SK-N-SH (cell line): ENCODE measurements around the gene MEF2A. TPM values are rescaled to one million over a fixed set of nuclear protein-coding genes. Genes with fewer than 3 reads are reported as not detected.

Experiments
- CTCF ChIA-PET: fragments of 300-600, 350-600 bp; formaldehyde crosslinking; extraction: SDS; loops from one replicate; lab custom pipeline; 2021; lab: Yijun Ruan, JAX
- POLR2A ChIA-PET: fragments of 350-600 bp; sonication (Branson Sonifier 250); formaldehyde crosslinking; extraction: SDS; loops from one replicate; lab custom pipeline; 2020; ENCODE audit warnings: antibody characterized with exemption, inconsistent platforms; lab: Yijun Ruan, JAX
- DNase-seq: peaks from one replicate; pipeline ENCODE4 v3.0.0; 2012
- H2AFZ ChIP-seq: fragments of 200-600 bp; sonication (generic); 2 replicates; pipeline ENCODE4 v1.8.1; 2016; ENCODE audit warnings: antibody characterized with exemption, mild to moderate bottlenecking, low read depth
- H3F3A ChIP-seq: fragments of 200-600 bp; sonication (generic); replicated peaks from 2 replicates; pipeline ENCODE3; 2016; ENCODE audit warnings: antibody characterized with exemption, mild to moderate bottlenecking; ENCODE audit not compliant: insufficient read depth
- H3K27ac ChIP-seq, 2 experiments: fragments of 200-500 bp in 1 of 2; fragments of 200-600 bp in 1 of 2; sonication (Bioruptor generic) in 1 of 2; sonication (generic), shearing (Covaris generic) in 1 of 2; 2 replicates each; pipeline versions ENCODE4 v1.5.1 to v1.6.1; 2014 to 2016; ENCODE audit warnings: low read depth in 2 of 2, inconsistent platforms in 1 of 2, low read length in 1 of 2, mild to moderate bottlenecking in 1 of 2, mixed read lengths in 1 of 2
- H3K27me3 ChIP-seq: fragments of 200-600 bp; sonication (generic), shearing (Covaris generic); 2 replicates; pipeline ENCODE4 v1.6.1; 2016; ENCODE audit warnings: mixed run types; ENCODE audit not compliant: insufficient read depth
- H3K36me3 ChIP-seq, 2 experiments: fragments of 200-500 bp in 1 of 2; fragments of 200-600 bp in 1 of 2; sonication (Bioruptor generic) in 1 of 2; sonication (generic) in 1 of 2; replicated peaks in 1 of 2; 2 replicates each; pipeline versions ENCODE3 to v1.5.1; 2014 to 2016; ENCODE audit warnings: low read length in 1 of 2, mild to moderate bottlenecking in 1 of 2; ENCODE audit not compliant: insufficient read depth in 2 of 2, control insufficient read depth in 1 of 2
- H3K4me1 ChIP-seq, 2 experiments: fragments of 200-500 bp in 1 of 2; fragments of 200-600 bp in 1 of 2; sonication (Bioruptor generic) in 1 of 2; sonication (generic), shearing (Covaris generic) in 1 of 2; 2 replicates each; pipeline versions ENCODE4 v1.5.1 to v1.6.1; 2014 to 2016; ENCODE audit warnings: low read depth in 1 of 2, low read length in 1 of 2, mixed run types in 1 of 2; ENCODE audit not compliant: insufficient read depth in 2 of 2, control insufficient read depth in 1 of 2
- H3K4me2 ChIP-seq: fragments of 200-600 bp; sonication (generic), shearing (Covaris generic); 2 replicates; pipeline ENCODE4 v1.6.1; 2017; ENCODE audit warnings: mixed run types
- H3K4me3 ChIP-seq, 2 experiments: fragments of 200-500 bp in 1 of 2; fragments of 200-600 bp in 1 of 2; sonication (Bioruptor generic) in 1 of 2; sonication (generic), shearing (Covaris generic) in 1 of 2; 2 replicates each; pipeline versions ENCODE4 v1.5.1 to v1.8.1; 2014 to 2016; ENCODE audit warnings: low read depth in 2 of 2, inconsistent platforms in 1 of 2, low read length in 1 of 2, mild to moderate bottlenecking in 1 of 2, mixed read lengths in 1 of 2, moderate library complexity in 1 of 2
- H3K79me2 ChIP-seq: fragments of 200-600 bp; sonication (generic); 2 replicates; pipeline ENCODE4 v1.8.1; 2017; ENCODE audit warnings: mild to moderate bottlenecking; ENCODE audit not compliant: insufficient read depth
- H3K9ac ChIP-seq: fragments of 200-600 bp; sonication (generic); 2 replicates; pipeline ENCODE4 v1.6.1; 2017; ENCODE audit warnings: mixed run types
- H3K9me2 ChIP-seq: fragments of 200-600 bp; sonication (generic); 2 replicates; pipeline ENCODE4 v1.6.1; 2017; ENCODE audit warnings: mixed run types
- H3K9me3 ChIP-seq: fragments of 200-600 bp; sonication (generic); 2 replicates; pipeline ENCODE4 v1.6.1; 2017; ENCODE audit warnings: mixed run types, mild to moderate bottlenecking, moderate library complexity
- H4K20me1 ChIP-seq: fragments of 200-600 bp; sonication (generic); 2 replicates; pipeline ENCODE4 v1.6.1; 2017; ENCODE audit warnings: mild to moderate bottlenecking, mixed run types; ENCODE audit not compliant: insufficient read depth
- CHD2 ChIP-seq: fragments of 150-350 bp; IDR thresholded peaks from 2 replicates; pipeline ENCODE4 v1.6.1; 2018; ENCODE audit warnings: low read length; ENCODE audit not compliant: partially characterized antibody
- EP300 ChIP-seq, 2 experiments: IDR thresholded peaks; 2 replicates each; pipeline versions ENCODE4 v1.4.0 to v1.6.1; 2012; ENCODE audit warnings: borderline replicate concordance in 1 of 2, low read depth in 1 of 2, low read length in 1 of 2
- EZH2phosphoT487 ChIP-seq: fragments of 200-600 bp; sonication (generic); IDR thresholded peaks from 2 replicates; pipeline ENCODE4 v1.6.1; 2017; ENCODE audit warnings: low read depth, mixed run types, mild to moderate bottlenecking, antibody characterized with exemption, moderate library complexity, borderline replicate concordance
- FOXM1 ChIP-seq: IDR thresholded peaks from 2 replicates; pipeline ENCODE4 v1.4.0; 2012; ENCODE audit warnings: low read depth, mild to moderate bottlenecking
- GABPA ChIP-seq: IDR thresholded peaks from 2 replicates; pipeline ENCODE4 v1.4.0; 2012; ENCODE audit warnings: low read depth, mild to moderate bottlenecking
- GATA2 ChIP-seq: sonication (generic); formaldehyde crosslinking; IDR thresholded peaks from 2 replicates; pipeline ENCODE4 v1.5.0; 2020; ENCODE audit warnings: mild to moderate bottlenecking, missing genetic modification reagents
- MEF2A ChIP-seq: IDR thresholded peaks from 2 replicates; pipeline ENCODE4 v1.4.0; 2012; ENCODE audit warnings: low read depth, borderline replicate concordance
- MXI1 ChIP-seq: IDR thresholded peaks from 2 replicates; pipeline ENCODE4 v1.6.1; 2012; ENCODE audit warnings: mild to moderate bottlenecking, low read depth, low read length, improper control_type of control experiment
- POLR2AphosphoS5 ChIP-seq: IDR thresholded peaks from 2 replicates; pipeline ENCODE4 v1.6.1; 2012; ENCODE audit warnings: low read depth, low read length
- RFX5 ChIP-seq: IDR thresholded peaks from 2 replicates; pipeline ENCODE4 v1.6.1; 2012; ENCODE audit warnings: mild to moderate bottlenecking, improper control_type of control experiment, low read length
- SIN3A ChIP-seq: IDR thresholded peaks from 2 replicates; pipeline ENCODE4 v1.6.1; 2012; ENCODE audit warnings: low read depth, mild to moderate bottlenecking, low read length, moderate library complexity, borderline replicate concordance
- YY1 ChIP-seq: IDR thresholded peaks from 2 replicates; pipeline ENCODE4 v1.4.0; 2012; ENCODE audit warnings: low read depth, mild to moderate bottlenecking
- WGBS: methylation state at CpG from one replicate; pipeline ENCODE4 v1.1.6; 2017; ENCODE audit warnings: low lambda C conversion rate; 5-methylcytosine and 5-hydroxymethylcytosine counted together
- polyA plus RNA-seq, 3 experiments: library from polyadenylated mRNA; depleted of rRNA; stranded (reverse); fragments of >200 nt; gene quantifications; 2 replicates each; pipeline ENCODE4 v1.2.3, GENCODE V29; 2012
- TF ChIP-seq, protein P1 (sequence below): IDR thresholded peaks from 2 replicates; pipeline ENCODE4; 2012
- TF ChIP-seq, protein P2 (sequence below): fragments of 150-350 bp; IDR thresholded peaks from 2 replicates; pipeline ENCODE4 v1.6.1; 2017; ENCODE audit warnings: antibody characterized with exemption, low read length, low read depth, borderline replicate concordance

MEF2A gene
- polyA plus RNA-seq, 1 of the 3 experiments (the other 2 are of a cell fraction) = 20.9 TPM

DNA sequence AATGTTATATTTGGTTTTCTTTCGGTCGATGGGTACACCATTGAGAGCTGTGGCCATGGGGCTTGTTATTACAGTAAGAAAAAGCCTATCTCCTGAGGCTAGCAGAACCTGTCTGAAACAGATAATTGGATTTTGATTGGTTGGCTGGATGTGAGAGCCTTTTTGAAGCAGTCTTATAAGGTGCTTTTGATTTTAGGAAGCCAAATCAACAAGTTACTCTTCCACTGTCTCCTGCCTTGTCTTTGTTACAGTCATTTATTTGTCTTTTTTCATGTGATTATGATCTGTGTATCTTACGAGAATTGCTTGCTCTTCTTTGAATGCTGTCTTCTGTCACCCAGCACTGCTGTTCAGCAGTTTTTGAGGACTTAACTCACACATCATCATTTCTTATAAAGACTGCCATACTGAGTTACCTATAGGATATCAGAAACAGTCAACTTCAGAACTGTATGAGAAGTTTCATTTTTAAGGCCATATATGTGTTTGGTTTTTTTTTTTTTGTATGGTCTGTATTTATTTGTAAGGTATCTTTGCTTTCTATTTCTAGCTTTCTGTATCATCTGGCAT lies 51.1 kb downstream of the MEF2A start:
- Histone ChIP-seq H3K27ac (no peak overlapping the region), H3K9me2 (no peaks in the 10 kb centered on the region), H3K36me3 (peaks cover 0 to 8% of the 10 kb centered on the region in 2 experiments), H3K4me1 (peaks cover 3 to 5% of the 10 kb centered on the region in 2 experiments; a peak in 3 of 4 replicates), H3K9ac (no peak overlapping the region), H3K4me3 (no peak overlapping the region), H2AFZ (no peak overlapping the region), H3K27me3 (no peaks in the 10 kb centered on the region), H4K20me1 (peaks cover 54% of the 10 kb centered on the region), H3F3A (no peaks in the 10 kb centered on the region), H3K79me2 (peaks cover 91% of the 10 kb centered on the region)
- ChIA-PET CTCF (no interaction called here), POLR2A (no interaction called here)
- 93% methylated on average over 3 of the region's 3 CpGs for WGBS
- no peak for DNase-seq
- TF ChIP-seq MXI1 = no peak
- no peak for TF ChIP-seq RFX5
- TF ChIP-seq EP300 (IDR thresholded peaks at IDR 0.05; ENCODE audit: borderline replicate concordance in 1 of 2, low read depth in 1 of 2, low read length in 1 of 2) = no peak
- TF ChIP-seq YY1 = no peak
- no peak for TF ChIP-seq FOXM1
- TF ChIP-seq GATA2 (CRISPR knock-in tag) = no peak
- TF ChIP-seq SIN3A = no peak
- TF ChIP-seq GABPA = no peak
- TF ChIP-seq, protein P1, sequence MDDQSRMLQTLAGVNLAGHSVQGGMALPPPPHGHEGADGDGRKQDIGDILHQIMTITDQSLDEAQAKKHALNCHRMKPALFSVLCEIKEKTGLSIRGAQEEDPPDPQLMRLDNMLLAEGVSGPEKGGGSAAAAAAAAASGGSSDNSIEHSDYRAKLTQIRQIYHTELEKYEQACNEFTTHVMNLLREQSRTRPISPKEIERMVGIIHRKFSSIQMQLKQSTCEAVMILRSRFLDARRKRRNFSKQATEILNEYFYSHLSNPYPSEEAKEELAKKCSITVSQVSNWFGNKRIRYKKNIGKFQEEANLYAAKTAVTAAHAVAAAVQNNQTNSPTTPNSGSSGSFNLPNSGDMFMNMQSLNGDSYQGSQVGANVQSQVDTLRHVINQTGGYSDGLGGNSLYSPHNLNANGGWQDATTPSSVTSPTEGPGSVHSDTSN = no peak
- TF ChIP-seq, protein P2, sequence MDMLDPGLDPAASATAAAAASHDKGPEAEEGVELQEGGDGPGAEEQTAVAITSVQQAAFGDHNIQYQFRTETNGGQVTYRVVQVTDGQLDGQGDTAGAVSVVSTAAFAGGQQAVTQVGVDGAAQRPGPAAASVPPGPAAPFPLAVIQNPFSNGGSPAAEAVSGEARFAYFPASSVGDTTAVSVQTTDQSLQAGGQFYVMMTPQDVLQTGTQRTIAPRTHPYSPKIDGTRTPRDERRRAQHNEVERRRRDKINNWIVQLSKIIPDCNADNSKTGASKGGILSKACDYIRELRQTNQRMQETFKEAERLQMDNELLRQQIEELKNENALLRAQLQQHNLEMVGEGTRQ = no peak
- TF ChIP-seq, all 33 proteins: peak for 0
- Histone ChIP-seq H3K9me3 (no peaks in the 10 kb centered on the region), H3K4me2 (no peak overlapping the region)

DNA sequence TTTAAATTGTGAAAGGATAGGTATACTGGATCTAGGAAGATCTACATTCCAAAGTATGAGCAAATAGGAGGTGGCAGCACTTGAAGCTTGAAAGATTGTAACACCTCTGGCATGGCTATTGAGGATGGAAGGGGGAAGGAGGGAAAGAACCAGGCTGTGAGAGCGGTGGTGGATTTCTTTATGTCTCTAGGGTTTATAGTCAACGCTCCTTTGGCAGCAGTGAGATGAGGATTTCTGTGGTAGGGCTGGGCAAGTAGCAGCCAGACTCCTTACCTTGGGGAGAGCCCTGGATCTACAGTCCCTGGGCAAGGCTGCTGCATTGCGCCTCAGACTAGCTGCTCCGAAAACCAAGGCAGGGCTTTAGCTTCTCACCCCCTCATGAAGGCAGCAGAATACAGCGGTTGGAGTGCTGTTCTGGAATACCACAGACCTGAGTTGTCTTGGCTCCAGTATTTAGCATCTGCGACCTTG lies 53.2 kb downstream of the MEF2A start:
- Histone ChIP-seq H3K4me2 (no peak overlapping the region), H3K9me2 (no peaks in the 10 kb centered on the region), H3K4me3 (no peak overlapping the region), H3K79me2 (peaks cover 91% of the 10 kb centered on the region), H3K36me3 (peaks cover 0 to 11% of the 10 kb centered on the region in 2 experiments), H3K9ac (no peak overlapping the region), H3K4me1 (peaks cover 3 to 5% of the 10 kb centered on the region in 2 experiments; a peak in 3 of 4 replicates), H3K27me3 (no peaks in the 10 kb centered on the region), H3K9me3 (no peaks in the 10 kb centered on the region), H3F3A (no peaks in the 10 kb centered on the region), H2AFZ (no peak overlapping the region), H3K27ac (no peak overlapping the region), H4K20me1 (peaks cover 37% of the 10 kb centered on the region)
- ChIA-PET POLR2A (no interaction called here), CTCF (interaction anchor here (1.0 kb wide), 1 partner anchor 137 kb away, joined by 3 read pairs; no protein-coding TSS in a partner anchor)
- TF ChIP-seq MEF2A (no peak), YY1 (no peak), POLR2AphosphoS5 (no peak), CHD2 (no peak), MXI1 (no peak), GABPA (no peak), EZH2phosphoT487 (no peak)
- WGBS = 93% methylated on average over 4 of the region's 6 CpGs
- DNase-seq = no peak
